MM.1S (cell line): ENCODE results near the gene RXRA.
A peak's percentile ranks its signal among the peaks of the same experiment; 100 is the strongest.

Experiments
- DNase-seq: peaks from one replicate; pipeline ENCODE4 v3.0.0-alpha.2; 2015
- H2AFZ ChIP-seq: fragments of 300-600 bp; sonication (generic); 2 replicates; pipeline ENCODE4 v1.6.0; 2016; ENCODE audit warnings: antibody characterized with exemption, low read length
- H3F3A ChIP-seq: fragments of 300-600 bp; sonication (generic); 2 replicates; pipeline ENCODE4 v1.6.1; 2016; ENCODE audit warnings: mild to moderate bottlenecking, antibody characterized with exemption, low read length, moderate library complexity, mixed read lengths; ENCODE audit not compliant: insufficient read depth
- H3K27ac ChIP-seq: fragments of 300-600 bp; sonication (generic); 2 replicates; pipeline ENCODE4 v1.5.1; 2016; ENCODE audit warnings: mild to moderate bottlenecking, low read length
- H3K27me3 ChIP-seq: fragments of 300-600 bp; sonication (generic); replicated peaks from 2 replicates; pipeline ENCODE4 v1.6.0; 2016; ENCODE audit warnings: low read length; ENCODE audit not compliant: insufficient read depth
- H3K36me3 ChIP-seq: fragments of 300-600 bp; sonication (generic); replicated peaks from 2 replicates; pipeline ENCODE4 v1.6.1; 2016; ENCODE audit warnings: mild to moderate bottlenecking, low read length, mixed read lengths; ENCODE audit not compliant: insufficient read depth
- H3K4me1 ChIP-seq: fragments of 300-600 bp; sonication (generic); 2 replicates; pipeline ENCODE4 v1.6.1; 2016; ENCODE audit warnings: low read length, mixed read lengths
- H3K4me2 ChIP-seq: fragments of 300-600 bp; sonication (generic); 2 replicates; pipeline ENCODE4 v1.6.0; 2016; ENCODE audit warnings: low read depth, low read length
- H3K4me3 ChIP-seq: fragments of 300-600 bp; sonication (generic); 2 replicates; pipeline ENCODE4 v1.5.1; 2016; ENCODE audit warnings: low read length, mixed read lengths
- H3K79me2 ChIP-seq: fragments of 300-600 bp; sonication (generic); 2 replicates; pipeline ENCODE4 v1.6.1; 2016; ENCODE audit warnings: mixed run types, low read length, mixed read lengths
- H3K9ac ChIP-seq: fragments of 300-600 bp; sonication (generic); 2 replicates; pipeline ENCODE4 v1.6.1; 2016; ENCODE audit warnings: low read length, mixed read lengths
- H3K9me2 ChIP-seq: fragments of 300-600 bp; sonication (generic); replicated peaks from 2 replicates; pipeline ENCODE4 v1.6.1; 2016; ENCODE audit warnings: mild to moderate bottlenecking, low read length, mixed read lengths; ENCODE audit not compliant: insufficient read depth
- H3K9me3 ChIP-seq: fragments of 300-600 bp; sonication (generic); replicated peaks from 2 replicates; pipeline ENCODE4 v1.6.1; 2016; ENCODE audit warnings: mild to moderate bottlenecking, low read length, mixed read lengths; ENCODE audit not compliant: insufficient read depth
- H4K20me1 ChIP-seq: fragments of 300-600 bp; sonication (generic); 2 replicates; pipeline ENCODE4 v1.6.1; 2016; ENCODE audit warnings: mild to moderate bottlenecking, low read length, moderate library complexity, mixed read lengths; ENCODE audit not compliant: insufficient read depth
- EZH2 ChIP-seq: fragments of 300-600 bp; sonication (generic); optimal IDR thresholded peaks from 2 replicates; pipeline ENCODE3; 2017; ENCODE audit warnings: low read depth, mild to moderate bottlenecking, antibody characterized with exemption, low read length, mixed read lengths
- EZH2phosphoT487 ChIP-seq: fragments of 300-600 bp; sonication (generic); IDR thresholded peaks from 2 replicates; pipeline ENCODE4 v1.6.1; 2018; ENCODE audit warnings: antibody characterized with exemption, low read length
- TF ChIP-seq, protein P1 (sequence below): fragments of 300-600 bp; sonication (generic); IDR thresholded peaks from 2 replicates; pipeline ENCODE4 v1.5.1; 2016; ENCODE audit warnings: antibody characterized with exemption, low read length, mixed read lengths

Gene RXRA

DNA sequence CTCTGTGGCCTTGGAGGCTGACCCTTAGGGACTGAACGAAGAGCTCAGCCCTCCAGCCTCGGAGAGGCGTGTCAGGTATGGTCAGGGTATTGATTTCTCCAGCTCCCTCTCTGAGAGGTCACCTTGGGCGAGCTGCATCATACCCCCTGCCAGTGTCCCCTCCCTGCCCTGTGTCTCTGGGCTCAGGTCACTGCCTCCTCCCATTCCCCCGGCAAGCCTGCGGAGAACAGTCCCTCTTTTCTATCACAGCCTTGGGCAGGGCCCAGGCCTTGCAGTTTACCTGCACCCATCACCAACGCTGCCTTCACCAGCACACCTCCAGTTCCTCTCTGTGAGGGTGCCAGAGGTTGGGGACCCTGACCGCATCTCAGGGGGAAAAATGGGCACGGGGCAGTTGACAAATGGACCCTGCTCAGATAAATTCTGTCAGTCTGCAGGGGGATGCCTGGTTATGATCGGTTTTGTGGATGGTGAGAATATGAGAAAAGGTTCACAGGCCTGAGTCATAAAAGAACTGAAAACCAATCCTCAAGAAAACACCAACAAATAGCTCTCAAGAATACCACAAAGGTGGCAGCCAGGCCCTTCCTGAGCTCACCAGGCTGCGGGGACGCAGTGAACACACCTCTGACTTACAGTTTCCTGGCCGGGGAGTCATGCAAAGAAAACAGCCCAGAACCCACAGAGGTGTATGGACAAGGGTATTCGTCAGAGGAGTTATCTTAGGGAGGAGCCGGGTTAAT, 24.7 kb upstream of the RXRA start:
- DNase-seq, result peak; percentile 80
- TF ChIP-seq, protein P1, sequence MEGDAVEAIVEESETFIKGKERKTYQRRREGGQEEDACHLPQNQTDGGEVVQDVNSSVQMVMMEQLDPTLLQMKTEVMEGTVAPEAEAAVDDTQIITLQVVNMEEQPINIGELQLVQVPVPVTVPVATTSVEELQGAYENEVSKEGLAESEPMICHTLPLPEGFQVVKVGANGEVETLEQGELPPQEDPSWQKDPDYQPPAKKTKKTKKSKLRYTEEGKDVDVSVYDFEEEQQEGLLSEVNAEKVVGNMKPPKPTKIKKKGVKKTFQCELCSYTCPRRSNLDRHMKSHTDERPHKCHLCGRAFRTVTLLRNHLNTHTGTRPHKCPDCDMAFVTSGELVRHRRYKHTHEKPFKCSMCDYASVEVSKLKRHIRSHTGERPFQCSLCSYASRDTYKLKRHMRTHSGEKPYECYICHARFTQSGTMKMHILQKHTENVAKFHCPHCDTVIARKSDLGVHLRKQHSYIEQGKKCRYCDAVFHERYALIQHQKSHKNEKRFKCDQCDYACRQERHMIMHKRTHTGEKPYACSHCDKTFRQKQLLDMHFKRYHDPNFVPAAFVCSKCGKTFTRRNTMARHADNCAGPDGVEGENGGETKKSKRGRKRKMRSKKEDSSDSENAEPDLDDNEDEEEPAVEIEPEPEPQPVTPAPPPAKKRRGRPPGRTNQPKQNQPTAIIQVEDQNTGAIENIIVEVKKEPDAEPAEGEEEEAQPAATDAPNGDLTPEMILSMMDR, result no peak
- TF ChIP-seq EZH2phosphoT487 (no peak), EZH2 (no peak)
- Histone ChIP-seq H3K4me2 (peak overlapping the region; percentile 43; the same call in 1 of the 2 replicates), H3K27me3 (peaks cover 28% of the 10 kb centered on the region), H2AFZ (peak overlapping the region; percentile 19; the same call in 1 of the 2 replicates), H3K36me3 (no peaks in the 10 kb centered on the region), H3K4me3 (no peak overlapping the region), H3K27ac (peak overlapping the region; percentile 53; the same call in 1 of the 2 replicates), H3F3A (peaks cover 8% of the 10 kb centered on the region), H3K79me2 (no peaks in the 10 kb centered on the region), H3K9me2 (no peaks in the 10 kb centered on the region), H4K20me1 (no peaks in the 10 kb centered on the region), H3K4me1 (peaks cover 7% of the 10 kb centered on the region), H3K9ac (0 out of 2 replicates have a peak overlapping the region, but pooled peaks have one; percentile 6), H3K9me3 (no peaks in the 10 kb centered on the region)

- TF ChIP-seq EZH2phosphoT487, result no peak
- no peak for TF ChIP-seq EZH2
- Histone ChIP-seq H2AFZ (no peak overlapping the region), H3K9ac (no peak overlapping the region), H3F3A (peaks cover 8% of the 10 kb centered on the region), H3K4me3 (no peak overlapping the region), H3K9me2 (no peaks in the 10 kb centered on the region), H3K79me2 (no peaks in the 10 kb centered on the region), H4K20me1 (no peaks in the 10 kb centered on the region), H3K4me2 (no peak overlapping the region), H3K36me3 (no peaks in the 10 kb centered on the region), H3K27me3 (peaks cover 28% of the 10 kb centered on the region), H3K4me1 (peaks cover 7% of the 10 kb centered on the region), H3K27ac (peak overlapping the region; percentile 53; the same call in 1 of the 2 replicates), H3K9me3 (no peaks in the 10 kb centered on the region)
- no peak for DNase-seq
Observed at GRCh38 chr9:134302130-134302817, 24.0 kb upstream of the RXRA start.

DNA sequence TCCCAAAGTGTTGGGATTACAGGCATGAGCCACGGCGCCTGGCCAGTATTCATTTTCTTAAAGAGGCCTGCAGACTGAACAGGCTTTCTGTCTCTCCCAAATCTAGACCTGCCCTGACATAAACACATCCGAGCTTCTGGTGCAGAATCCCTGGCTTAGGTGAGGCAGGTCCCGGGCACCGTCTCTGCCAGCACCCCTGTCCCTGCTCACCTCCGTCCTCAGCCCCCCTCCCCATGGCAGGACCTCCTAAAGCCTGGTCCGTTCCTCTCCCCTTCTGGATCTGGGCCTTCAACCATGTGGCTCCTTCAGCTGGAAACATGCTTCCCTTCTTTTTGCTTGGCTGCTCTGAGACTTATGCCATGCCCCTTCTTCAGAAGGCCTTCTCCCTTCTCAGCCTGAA, 22.7 kb upstream of the RXRA start:
- no peak for DNase-seq
- peaks cover 31% of the 10 kb centered on the region for H3K27me3 ChIP-seq
- no peaks in the 10 kb centered on the region for H3K9me2 ChIP-seq
- no peak overlapping the region for H3K27ac ChIP-seq
- no peak overlapping the region for H3K9ac ChIP-seq
- no peaks in the 10 kb centered on the region for H3K79me2 ChIP-seq
- no peak overlapping the region for H2AFZ ChIP-seq
- H3K9me3 ChIP-seq, result no peaks in the 10 kb centered on the region
- no peaks in the 10 kb centered on the region for H3K36me3 ChIP-seq
- H3F3A ChIP-seq, result peaks cover 8% of the 10 kb centered on the region
- no peak overlapping the region for H3K4me3 ChIP-seq
- no peak for TF ChIP-seq EZH2
- no peak for TF ChIP-seq EZH2phosphoT487
- TF ChIP-seq, protein P1, result no peak
- peaks cover 7% of the 10 kb centered on the region for H3K4me1 ChIP-seq
- no peaks in the 10 kb centered on the region for H4K20me1 ChIP-seq
- no peak overlapping the region for H3K4me2 ChIP-seq

- no peak for TF ChIP-seq EZH2
- TF ChIP-seq, protein P1, result no peak
- no peaks in the 10 kb centered on the region for H4K20me1 ChIP-seq
- H3K79me2 ChIP-seq, result no peaks in the 10 kb centered on the region
- H3F3A ChIP-seq, result peaks cover 8% of the 10 kb centered on the region
- DNase-seq, result no peak
- H3K27me3 ChIP-seq, result peaks cover 33% of the 10 kb centered on the region
- no peak overlapping the region for H2AFZ ChIP-seq
- H3K4me3 ChIP-seq, result no peak overlapping the region
- no peak overlapping the region for H3K27ac ChIP-seq
- H3K9me2 ChIP-seq, result no peaks in the 10 kb centered on the region
- peaks cover 7% of the 10 kb centered on the region for H3K4me1 ChIP-seq
- H3K9ac ChIP-seq, result no peak overlapping the region
- H3K36me3 ChIP-seq, result no peaks in the 10 kb centered on the region
- no peaks in the 10 kb centered on the region for H3K9me3 ChIP-seq
- no peak overlapping the region for H3K4me2 ChIP-seq
Observed at GRCh38 chr9:134304261-134304660, 22.0 kb upstream of the RXRA start.
